GM06990 (cell line): ENCODE results near the gene CFLAR.
"Not testable (repeated sequence)": the region's sequence is repeated elsewhere in the genome, so short reads cannot be mapped to it uniquely, and the experiment has no call there.

Experiments used
- DNase-seq: peaks from one replicate; pipeline ENCODE4 v3.0.0-alpha.2; 2011; ENCODE audit not compliant: insufficient read length; ENCODE audit errors: extremely low read depth
- H3K27me3 ChIP-seq: replicated peaks from 2 replicates; pipeline ENCODE4 v1.6.0; 2011; ENCODE audit warnings: low read length; ENCODE audit not compliant: control insufficient read depth, insufficient read depth
- H3K36me3 ChIP-seq: 2 replicates; pipeline ENCODE4 v1.5.1; 2011; ENCODE audit warnings: low read length; ENCODE audit not compliant: control insufficient read depth, insufficient read depth
- H3K4me3 ChIP-seq: replicated peaks from 2 replicates; pipeline ENCODE4 v1.5.1; 2011; ENCODE audit warnings: low read depth, mild to moderate bottlenecking, control low read depth, low read length
- CTCF ChIP-seq: IDR thresholded peaks from 2 replicates; pipeline ENCODE4 v1.5.1; 2011; ENCODE audit warnings: low read length, control low read depth, mild to moderate bottlenecking, inconsistent platforms; ENCODE audit not compliant: insufficient read depth, poor library complexity, severe bottlenecking

The CFLAR gene

GRCh38 chr2:201114846-201115245 lies 1.1 kb upstream of the CFLAR start:
- TF ChIP-seq CTCF: no peak
- no peak for DNase-seq
- Histone ChIP-seq H3K27me3 (no peaks in the 10 kb centered on the region), H3K36me3 (no peaks in the 10 kb centered on the region), H3K4me3 (peak overlapping the region; percentile 96)

GRCh38 chr2:201116959-201117734 lies 1.2 kb downstream of the CFLAR start:
- Histone ChIP-seq H3K27me3 (no peaks in the 10 kb centered on the region), H3K36me3 (no peaks in the 10 kb centered on the region), H3K4me3 (peak overlapping the region; percentile 96)
- no peak for TF ChIP-seq CTCF
- peak; percentile 67 for DNase-seq

GRCh38 chr2:201117735-201118094 lies 1.8 kb downstream of the CFLAR start:
- H3K36me3 ChIP-seq, DNase-seq, H3K27me3 ChIP-seq: not testable (repeated sequence)
- peak overlapping the region; percentile 96 for H3K4me3 ChIP-seq

- TF ChIP-seq CTCF: peak; percentile 68
- Histone ChIP-seq H3K4me3 (peak overlapping the region; percentile 96), H3K27me3 (no peaks in the 10 kb centered on the region), H3K36me3 (no peaks in the 10 kb centered on the region; the same call in 1 of the 2 replicates)
- peak; percentile 91 for DNase-seq
These were observed 2.4 kb downstream of the CFLAR start for GRCh38 chr2:201118121-201118960.

- H3K4me3 ChIP-seq: peak overlapping the region; percentile 96
- no peak for DNase-seq
- no peak for TF ChIP-seq CTCF
- no peaks in the 10 kb centered on the region for H3K27me3 ChIP-seq
- H3K36me3 ChIP-seq: no peaks in the 10 kb centered on the region; the same call in 1 of the 2 replicates
These were observed 3.2 kb downstream of the CFLAR start for GRCh38 chr2:201118961-201119854.
